HG03521 (cell line): ENCODE results near the gene MALT1.
"Not testable (repeated sequence)": the region's sequence is repeated elsewhere in the genome, so short reads cannot be mapped to it uniquely, and the experiment has no call there.

Experiments
- ATAC-seq: cut with Tn5 transposase; IDR thresholded peaks from one replicate; pipeline ENCODE4 v1.9.1; 2021; ENCODE audit warnings: mild to moderate bottlenecking, moderate library complexity; ENCODE audit not compliant: unreplicated experiment

MALT1 gene

DNA sequence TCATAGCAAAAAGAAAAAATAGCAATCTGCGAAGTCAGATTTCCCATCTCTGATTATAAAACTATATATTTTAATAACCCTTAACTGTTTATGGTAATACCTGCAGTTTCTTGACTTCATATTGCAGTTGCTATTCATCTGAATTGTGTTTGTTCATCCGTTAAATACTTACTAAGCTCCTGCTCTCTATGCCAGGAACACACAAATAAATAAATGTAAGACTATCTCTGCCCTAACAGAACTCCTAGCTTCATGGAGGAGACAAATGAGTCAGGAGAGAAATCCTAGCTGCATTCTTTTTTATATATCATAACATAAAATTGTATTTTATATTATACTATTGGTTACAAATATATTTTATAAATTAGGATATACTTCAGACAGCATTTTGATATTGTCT is 61.2 kb downstream of the MALT1 start:
- no peak for ATAC-seq

DNA sequence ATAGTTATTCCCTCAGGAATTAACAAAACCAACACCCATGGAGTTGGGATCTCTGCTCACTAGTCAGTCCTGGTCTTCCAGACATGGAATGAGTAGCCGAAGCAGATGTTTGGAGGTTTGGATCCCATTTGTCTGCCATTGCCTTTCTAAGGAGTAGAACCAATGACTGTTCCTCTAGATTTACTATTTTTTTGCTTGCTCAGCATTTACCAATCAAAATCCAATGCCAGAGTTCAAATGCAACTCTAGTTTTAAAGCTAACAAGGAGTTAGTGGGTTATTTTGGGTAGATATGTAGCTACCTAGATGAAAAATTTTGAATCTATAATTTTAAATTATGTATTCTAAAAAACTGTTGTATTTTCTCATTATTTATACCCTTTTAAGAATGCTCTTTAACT is 62.6 kb downstream of the MALT1 start:
- no peak for ATAC-seq

GRCh38 chr18:58738322-58738721 is 67.1 kb downstream of the MALT1 start:
- no peak for ATAC-seq

- ATAC-seq, result no peak
Observed at GRCh38 chr18:58745914-58746313, 74.6 kb downstream of the MALT1 start.

DNA sequence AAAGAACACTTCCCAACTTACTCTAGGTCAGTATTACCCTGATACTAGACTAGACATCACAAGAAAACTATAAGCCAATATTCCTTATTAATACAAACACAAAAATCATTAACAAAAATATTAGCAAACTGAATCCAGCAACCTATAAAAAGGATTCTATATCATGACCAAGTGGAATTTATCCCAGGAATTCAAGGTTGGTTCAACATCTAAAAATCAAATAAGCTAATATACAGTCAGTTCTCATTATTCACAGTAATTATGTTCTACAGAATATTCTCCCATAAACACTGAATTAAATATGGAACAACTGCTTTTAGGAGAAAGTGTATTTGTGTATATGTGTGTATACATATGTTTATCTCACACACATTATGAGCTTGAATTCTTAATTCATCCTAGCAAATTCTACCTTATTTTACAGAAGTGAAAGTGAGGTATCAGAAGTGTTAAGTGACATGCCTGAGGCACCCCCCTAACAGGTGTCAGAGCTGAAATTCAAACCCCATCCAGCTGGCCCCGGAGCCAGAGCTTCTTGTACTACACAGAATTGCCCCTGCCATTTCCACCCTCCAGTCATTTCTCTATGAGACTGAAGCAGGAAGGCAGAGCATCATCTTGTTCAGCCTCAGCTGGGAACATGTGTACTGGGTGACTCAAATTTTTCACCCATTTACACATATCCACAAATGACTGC is 77.8 kb downstream of the MALT1 start:
- ATAC-seq, result no peak

- ATAC-seq, result no peak
Observed at GRCh38 chr18:58753976-58754375, 82.7 kb downstream of the MALT1 start.

DNA sequence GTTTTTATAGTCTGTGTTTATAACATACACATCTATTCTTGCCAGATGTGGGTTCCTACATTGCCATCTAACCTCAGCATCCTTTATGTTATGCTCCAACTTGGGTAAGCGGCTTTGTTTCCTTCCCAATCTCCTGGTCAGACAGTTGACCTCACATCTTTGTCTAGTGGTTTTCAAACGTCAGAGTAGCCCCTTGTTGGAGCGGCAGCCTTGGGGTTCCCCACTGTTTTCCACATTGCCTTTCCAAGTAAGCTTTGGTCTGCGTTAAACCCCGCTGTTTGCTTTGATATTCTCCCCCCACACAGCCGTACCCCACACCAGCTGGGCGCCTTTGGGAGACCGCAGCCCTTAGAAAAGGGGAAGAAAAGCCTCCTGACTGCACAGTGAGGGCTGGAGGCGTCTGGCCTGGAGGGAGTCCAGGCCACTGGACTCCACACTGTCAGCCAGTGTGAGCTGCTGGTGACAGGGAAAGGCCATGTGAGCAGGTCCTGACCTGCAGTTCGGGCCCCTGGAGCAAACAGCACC is 83.3 kb downstream of the MALT1 start:
- ATAC-seq, result no peak

DNA sequence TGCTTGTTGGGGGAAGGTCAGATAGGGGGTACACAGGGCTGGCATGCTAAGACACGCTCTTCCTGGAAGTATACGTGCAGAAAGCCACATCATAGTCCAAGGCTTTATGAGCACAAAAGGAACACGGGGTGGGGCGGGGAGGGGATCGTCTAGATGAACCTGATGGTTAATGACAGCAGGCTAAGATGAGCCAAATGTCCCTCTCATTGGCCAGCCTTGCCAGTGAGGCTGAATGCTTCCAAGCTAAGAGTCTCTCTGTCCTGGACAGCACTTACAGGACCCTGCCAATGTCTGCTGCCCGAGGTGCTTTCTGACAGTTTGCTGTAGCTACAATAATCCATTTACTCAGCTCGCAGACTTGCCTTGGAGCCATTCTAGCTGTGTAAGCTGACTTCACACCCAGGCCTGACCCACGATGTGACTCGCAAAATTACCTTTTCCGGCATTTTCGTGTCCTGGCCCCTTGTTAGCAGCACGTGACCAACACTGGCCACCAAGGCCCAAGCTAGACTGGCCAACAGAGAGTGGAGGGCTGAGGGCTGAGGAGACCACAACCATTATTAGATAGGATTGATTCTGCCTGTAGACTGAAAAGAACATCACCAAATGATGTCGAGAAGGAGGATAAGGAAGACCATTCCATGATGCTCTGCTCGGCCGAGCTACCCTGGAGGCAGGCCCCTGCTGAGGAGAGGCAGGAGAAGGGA is 84.2 kb downstream of the MALT1 start:
- no peak for ATAC-seq

GRCh38 chr18:58756148-58756547 is 84.9 kb downstream of the MALT1 start:
- ATAC-seq, result no peak

DNA sequence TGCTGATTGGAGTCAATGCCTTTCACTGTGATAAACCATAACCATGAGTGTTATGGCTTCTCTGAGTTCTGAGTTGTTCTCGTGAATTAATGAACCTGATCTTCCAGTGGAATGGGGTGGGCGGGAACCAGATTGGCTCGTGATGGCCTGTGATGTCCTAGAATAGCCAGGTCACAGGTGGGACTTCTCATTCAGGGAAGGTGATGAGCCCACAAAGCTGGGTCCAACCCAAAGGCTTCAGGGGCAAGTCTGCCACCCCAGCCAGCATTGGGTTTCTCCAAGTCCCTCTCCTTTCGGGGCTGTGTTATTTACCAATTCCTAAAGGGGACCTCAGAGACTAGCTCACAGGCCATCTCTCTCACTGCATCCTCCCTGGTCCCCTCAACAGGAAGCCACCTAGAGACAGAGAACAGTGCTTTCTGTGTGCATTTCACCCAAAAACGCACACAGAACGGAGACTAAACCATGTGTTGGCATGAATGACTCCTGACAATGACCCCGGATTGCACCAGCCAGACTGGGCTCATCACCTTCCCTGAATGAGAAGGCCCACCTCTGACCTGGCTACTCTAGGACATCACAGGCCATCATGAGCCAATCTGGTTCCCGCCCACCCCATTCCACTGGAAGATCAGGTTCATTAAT is 85.5 kb downstream of the MALT1 start:
- no peak for ATAC-seq

DNA sequence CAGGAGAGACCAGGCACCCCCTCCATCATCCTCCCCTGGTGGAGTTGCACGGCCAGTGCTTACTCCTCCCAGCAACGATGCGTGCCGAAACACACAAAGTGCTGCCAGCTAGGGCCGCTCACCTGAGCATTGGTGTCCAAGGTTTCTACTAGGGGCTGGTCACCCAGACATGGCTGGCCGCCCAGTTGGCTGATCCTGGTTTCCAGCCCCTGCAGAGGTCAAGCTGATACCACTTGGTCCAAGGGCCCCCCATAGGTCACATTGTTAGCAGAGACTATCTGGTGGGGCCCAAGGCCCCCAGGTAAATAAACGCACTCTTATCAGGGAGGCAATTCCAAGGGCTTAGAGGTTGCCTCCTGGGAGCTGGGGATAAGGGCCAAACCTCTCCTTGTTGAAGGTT is 86.1 kb downstream of the MALT1 start:
- ATAC-seq, result not testable (repeated sequence)

- no peak for ATAC-seq
Observed at GRCh38 chr18:58758046-58758445, 86.8 kb downstream of the MALT1 start.

GRCh38 chr18:58758606-58759005 is 87.3 kb downstream of the MALT1 start:
- no peak for ATAC-seq

DNA sequence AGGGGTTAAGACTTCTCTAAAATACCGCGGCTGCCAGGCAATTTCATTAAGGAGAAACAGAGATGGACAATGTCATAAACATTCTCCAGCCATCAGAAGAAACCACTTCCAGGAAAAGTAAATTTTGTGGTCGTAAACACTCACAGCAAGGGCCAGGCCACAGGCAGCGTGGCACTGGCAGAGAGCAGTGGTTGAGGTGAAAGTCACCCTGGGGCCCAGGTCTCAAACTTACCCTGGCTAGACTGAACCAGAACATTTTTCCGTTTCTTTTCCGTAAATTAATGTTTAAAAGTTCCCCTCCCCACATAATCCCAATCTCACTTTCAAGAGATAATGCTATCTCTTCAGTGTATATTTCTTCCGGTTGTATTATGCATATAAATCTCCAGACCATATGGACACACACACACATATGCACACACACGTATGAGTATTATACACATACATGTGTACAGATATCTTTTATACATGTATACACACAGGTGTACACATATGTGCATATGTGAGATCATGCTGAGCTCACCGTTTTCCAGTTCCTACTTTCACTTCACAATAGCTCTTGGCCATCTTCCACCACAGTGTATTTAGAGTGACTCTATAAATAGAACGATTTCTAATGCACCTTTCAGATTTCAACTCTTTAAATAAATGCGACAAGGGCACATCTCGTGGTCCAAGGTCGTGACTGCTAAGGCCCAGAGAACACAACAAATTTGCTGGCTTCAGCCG is 90.1 kb downstream of the MALT1 start:
- ATAC-seq, result peak; percentile 59

DNA sequence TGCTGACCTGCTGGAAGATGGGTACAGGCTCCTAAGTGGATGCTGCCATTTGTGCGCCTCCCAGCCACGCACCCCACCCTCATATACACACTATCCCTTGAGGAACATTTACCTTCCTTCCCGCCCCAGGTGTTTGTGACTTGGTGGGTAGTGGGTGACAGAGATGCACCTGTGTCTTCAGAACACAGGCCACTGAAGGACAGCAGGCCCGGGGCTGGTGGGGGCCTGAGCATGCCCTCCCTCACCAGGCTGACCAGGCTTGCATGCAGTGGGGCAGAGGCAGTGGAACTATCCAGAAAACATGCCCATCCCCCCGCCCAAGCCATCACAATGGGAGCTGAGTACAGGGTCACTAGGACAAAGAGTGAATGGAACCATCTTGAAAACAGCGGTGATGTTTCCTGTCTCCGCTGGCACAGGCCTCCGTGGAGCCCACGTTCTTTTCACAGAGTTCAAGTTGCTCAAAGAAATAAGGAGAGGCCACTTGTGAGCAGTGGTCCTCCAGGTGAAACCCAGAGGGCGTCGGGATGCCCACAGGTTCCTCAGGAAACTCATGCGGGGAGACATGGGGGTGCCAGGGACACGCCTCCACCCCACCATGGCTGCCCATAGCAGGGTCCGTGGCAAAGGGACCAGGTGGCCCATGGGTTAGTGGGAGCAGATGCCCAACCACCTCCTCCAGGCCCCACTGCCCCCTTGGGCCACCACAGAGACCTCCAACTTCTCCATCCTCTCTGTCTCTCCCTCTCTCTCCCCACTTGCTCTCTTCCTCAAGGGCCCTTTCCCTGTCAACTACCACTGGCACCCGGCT is 90.9 kb downstream of the MALT1 start:
- no peak for ATAC-seq

- no peak for ATAC-seq
Observed at GRCh38 chr18:58762781-58763171, 91.5 kb downstream of the MALT1 start.

- no peak for ATAC-seq
Observed at GRCh38 chr18:58766164-58766563, 94.9 kb downstream of the MALT1 start.

DNA sequence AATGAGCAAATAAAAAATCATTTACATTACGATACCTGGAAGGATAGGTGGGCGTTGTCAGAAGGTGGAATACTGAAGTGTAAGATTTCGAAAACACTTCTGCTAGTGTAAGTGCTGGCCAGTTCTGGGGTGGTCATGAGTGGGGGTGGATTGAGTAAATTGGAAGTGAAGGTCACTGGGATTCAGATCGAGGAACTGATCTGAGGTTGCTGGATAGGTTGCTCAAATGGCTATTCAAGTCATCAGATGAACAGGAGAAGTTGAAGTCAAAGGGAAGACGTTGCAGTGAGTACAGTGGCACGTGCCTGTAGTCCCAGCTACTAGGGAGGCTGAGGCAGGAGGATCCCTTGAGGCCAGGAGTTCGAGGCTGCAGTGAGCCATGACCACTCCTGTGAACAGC is 95.7 kb downstream of the MALT1 start:
- no peak for ATAC-seq

- ATAC-seq, result peak; percentile 92
Observed at GRCh38 chr18:58768293-58768974, 97.2 kb downstream of the MALT1 start.

DNA sequence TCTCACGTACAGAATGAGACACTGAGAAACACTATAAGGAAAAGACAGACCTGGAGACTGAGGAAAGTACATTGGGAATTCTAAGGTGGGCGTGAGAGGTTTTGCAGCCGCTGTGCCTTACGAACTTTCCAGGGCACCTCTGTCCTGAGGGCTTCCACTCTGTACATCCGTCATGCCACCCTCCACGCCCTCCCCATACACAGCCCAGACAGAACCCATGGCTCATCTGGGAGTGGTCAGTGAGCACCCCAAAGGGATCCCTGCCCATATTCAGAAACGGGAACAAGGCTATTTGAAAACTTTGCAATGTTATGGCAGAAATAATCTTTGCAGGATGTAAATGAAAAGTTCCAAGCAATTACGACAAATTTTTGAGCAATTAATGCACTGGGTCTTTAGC is 98.1 kb downstream of the MALT1 start:
- no peak for ATAC-seq
